H1 (cell line): ENCODE results near the gene BMF. TPM values are rescaled to one million over a fixed set of nuclear protein-coding genes. Genes with fewer than 3 reads are reported as not detected.

Experiments
- HDAC2 ChIP-seq, 2 experiments: fragments of 300-600 bp in 1 of 2; sonication (generic) in 1 of 2; IDR thresholded peaks; 2 replicates each; pipeline ENCODE4 v1.6.1; 2011 to 2012; ENCODE audit warnings: low read depth in 2 of 2, low read length in 2 of 2, mild to moderate bottlenecking in 2 of 2, moderate library complexity in 2 of 2, borderline replicate concordance in 1 of 2, inconsistent platforms in 1 of 2
- KDM4A ChIP-seq: IDR thresholded peaks from one replicate; pipeline ENCODE4 v1.7.1; 2012; ENCODE audit warnings: low read depth, mild to moderate bottlenecking, moderate library complexity, low read length, inconsistent platforms; ENCODE audit not compliant: severe bottlenecking
- RNF2 ChIP-seq: fragments of 200-900, 300-1000 bp; sonication (generic); IDR thresholded peaks from 2 replicates; pipeline ENCODE4 v1.7.1; 2016; ENCODE audit warnings: borderline replicate concordance, low read depth, mild to moderate bottlenecking, antibody characterized with exemption, low read length; ENCODE audit not compliant: poor library complexity, severe bottlenecking; ENCODE audit errors: missing control alignments
- SAP30 ChIP-seq: fragments of 300-600 bp; sonication (generic); IDR thresholded peaks from 2 replicates; pipeline ENCODE4 v1.7.1; 2012; ENCODE audit warnings: low read length, moderate library complexity, mild to moderate bottlenecking, inconsistent platforms; ENCODE audit not compliant: insufficient read depth, insufficient replicate concordance
- SIN3A ChIP-seq, 2 experiments: IDR thresholded peaks in 1 of 2; conservative IDR thresholded peaks in 1 of 2; 2 replicates each; pipeline ENCODE4 v1.6.1; 2011 to 2012; ENCODE audit warnings: low read length in 2 of 2, improper control_type of control experiment in 1 of 2, low read depth in 1 of 2, mild to moderate bottlenecking in 1 of 2
- SIX5 ChIP-seq: IDR thresholded peaks from 2 replicates; pipeline ENCODE4 v1.6.1; 2011; ENCODE audit warnings: mild to moderate bottlenecking, low read depth, low read length
- polyA plus RNA-seq, 7 experiments: library from polyadenylated mRNA; depleted of rRNA in 3 of 7; stranded (reverse) in 5 of 7; unstranded in 2 of 7; fragments of >200 nt in 5 of 7; fragments of 200-250 nt in 2 of 7; gene quantifications; 1 replicate in 5 of 7; 2 replicates in 1 of 7; 4 replicates in 1 of 7; pipeline versions ENCODE4 v1.2.1 to v1.2.3, GENCODE V29; 2011 to 2013; ENCODE audit warnings: missing spikeins in 2 of 7, mixed read lengths in 2 of 7
- total RNA-seq: library from RNA; stranded (reverse); fragmentation: NEBNext Ultra II Directional; extraction: Animal tissue kit (Norgen Biotek cat#: 25700); gene quantifications from 2 replicates; pipeline ENCODE4 v1.2.1, GENCODE V29; 2021

Gene BMF
- total and polyA plus RNA-seq, 2 of the 8 experiments (the other 6 are each of a cell fraction or from before 2014, with no cell fraction given), result 21.2 to 24.2 TPM

- TF ChIP-seq SIN3A (conservative IDR thresholded peaks at IDR 0.05 in 1 of 2, IDR thresholded peaks at IDR 0.05 in 1 of 2; ENCODE audit: low read depth in 1 of 2, low read length in 2 of 2), result no peak
- no peak for TF ChIP-seq KDM4A
- no peak for TF ChIP-seq RNF2
- no peak for TF ChIP-seq SIX5
- no peak for TF ChIP-seq HDAC2 (IDR thresholded peaks at IDR 0.05; ENCODE audit: borderline replicate concordance in 1 of 2, low read depth in 2 of 2, low read length in 2 of 2)
- TF ChIP-seq SAP30, result no peak
Observed at GRCh38 chr15:40065166-40065565, 43.5 kb downstream of the BMF start (continued).
